Measurements from ENCODE around the gene TTYH1.

The TTYH1 gene

DNA sequence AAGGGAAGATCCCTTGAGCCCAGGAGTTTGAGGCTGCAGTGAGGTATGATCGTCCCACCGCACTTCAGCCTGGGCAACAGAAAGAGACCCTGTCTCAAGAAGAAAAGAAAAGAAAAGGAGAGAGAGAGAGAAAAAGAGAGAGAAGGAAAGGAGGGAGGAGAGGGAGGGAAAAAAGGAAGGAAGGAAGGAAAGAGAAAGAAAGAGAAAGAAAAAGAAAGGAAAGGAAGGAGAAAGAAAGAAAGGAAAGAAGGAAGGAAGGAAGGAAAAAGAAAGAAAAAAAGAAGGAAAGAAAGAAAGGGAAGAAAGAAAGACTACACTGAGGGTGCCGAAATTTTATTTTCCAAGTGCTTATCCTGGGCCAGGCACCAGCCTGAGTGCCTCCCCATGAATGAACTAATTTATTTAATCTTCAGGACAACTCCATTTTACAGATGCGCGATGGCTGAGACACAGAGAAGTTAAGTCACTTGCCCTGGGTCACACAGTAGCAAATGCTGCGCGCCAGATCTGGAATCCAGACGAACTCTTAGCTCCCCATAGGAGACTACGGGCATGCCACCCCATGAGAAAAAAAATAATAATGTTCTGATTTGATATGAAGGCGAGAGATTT lies 55.1 kb downstream of the TTYH1 start:
- no peak for DNase-seq

DNA sequence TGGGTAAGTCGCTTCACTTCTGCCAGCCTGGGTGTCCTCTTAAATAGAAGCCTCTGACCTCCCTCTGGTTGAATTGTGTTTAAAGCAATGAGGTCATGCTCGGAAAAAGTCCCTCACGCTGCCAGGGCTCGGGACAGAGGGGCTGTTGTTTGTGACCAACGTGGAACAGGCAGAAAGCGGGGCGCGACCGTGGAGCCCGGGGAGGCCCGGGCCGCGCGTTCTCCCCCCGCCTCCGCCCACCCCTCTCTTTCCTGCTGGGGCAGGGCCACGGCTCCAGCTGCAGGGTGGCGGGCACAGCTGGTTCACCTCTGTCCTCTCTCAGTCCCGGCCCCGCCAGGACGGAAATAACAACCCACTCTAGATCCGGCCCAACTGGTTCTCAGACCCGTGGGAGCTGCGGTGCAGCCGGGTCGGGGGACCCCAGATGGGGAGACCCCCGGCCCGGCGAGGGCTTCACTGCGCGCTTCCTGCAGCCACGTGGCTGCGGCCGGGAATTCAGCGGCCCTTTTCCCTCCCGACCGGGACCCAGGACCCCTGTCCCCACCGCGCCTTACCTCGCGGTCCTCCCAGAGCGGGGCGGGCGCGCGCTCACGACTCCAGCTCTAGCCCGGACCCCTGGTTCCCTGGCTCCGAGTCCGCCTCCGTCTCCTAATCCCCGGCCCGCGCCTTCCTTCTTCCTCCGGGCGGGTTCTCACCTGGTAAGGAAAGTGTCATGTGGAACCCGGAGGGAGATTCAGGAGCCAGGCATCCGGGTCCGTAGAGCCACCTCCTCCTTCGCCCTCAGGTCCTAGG lies 55.9 kb downstream of the TTYH1 start:
- DNase-seq, result peak in 6 of 10 donors; percentile 29 to 91 (median 56)
- intact Hi-C loops (cut with DNase I), result no loop called here

More for the DNA sequence above, 55.1 kb downstream of the TTYH1 start:
- intact Hi-C loops (cut with DNase I), result no loop called here

GRCh38 chr19:54473071-54473891 lies 58.0 kb downstream of the TTYH1 start, which contains the start of gene CDC42EP5:
TSS of gene CDC42EP5 (minus strand) at chr19:54473296. CDS start at chr19:54465547, 7,749 bp downstream.
- no peak for DNase-seq
- intact Hi-C loops (cut with DNase I), result no loop called here

DNA sequence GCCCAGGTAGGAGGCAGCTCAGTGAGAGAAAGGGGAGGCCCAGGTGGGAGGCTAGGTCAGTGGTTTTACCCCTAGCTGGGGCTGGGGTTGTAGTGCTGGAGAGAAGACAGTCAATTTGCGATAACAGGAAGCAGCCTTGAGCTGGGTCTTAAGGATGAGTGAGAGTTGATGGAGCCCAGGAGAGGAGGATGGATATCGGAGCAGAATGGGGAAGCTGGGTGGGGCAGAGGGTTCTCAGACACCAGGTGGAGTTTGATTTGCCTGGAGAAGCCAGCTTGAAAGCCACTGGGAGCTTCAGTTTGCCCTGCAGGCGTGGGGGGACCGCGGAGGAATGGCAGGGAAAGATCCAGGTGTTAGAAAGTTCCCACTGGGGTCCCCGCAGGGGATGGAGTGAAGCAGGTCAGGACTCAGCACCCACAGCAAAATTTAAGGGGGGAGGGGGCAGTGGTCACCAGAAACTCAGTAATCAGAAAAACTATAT lies 58.7 kb downstream of the TTYH1 start:
- DNase-seq, result no peak
- intact Hi-C loops (cut with DNase I), result no loop called here

DNA sequence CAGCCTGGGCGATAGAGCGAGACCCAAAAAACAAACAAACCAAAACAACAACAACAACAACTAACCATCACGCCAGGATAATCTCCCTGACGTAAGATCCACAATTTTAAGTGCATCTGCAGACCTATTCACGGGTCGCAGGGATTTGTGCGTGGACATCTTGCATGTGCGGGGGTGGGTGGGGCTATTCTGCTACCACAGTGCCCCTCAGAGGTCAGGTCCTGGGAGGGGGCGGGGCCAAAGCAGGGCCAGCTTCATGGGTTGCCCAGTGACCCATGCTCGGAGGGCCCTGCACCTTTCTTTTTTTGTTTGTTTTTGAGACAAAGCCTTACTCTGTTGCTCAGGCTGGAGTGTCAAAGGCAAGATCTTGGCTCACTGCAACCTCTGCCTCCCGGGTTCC lies 60.4 kb downstream of the TTYH1 start:
- intact Hi-C loops (cut with DNase I), result no loop called here
- DNase-seq, result no peak

- intact Hi-C loops (cut with DNase I), result no loop called here
- no peak for DNase-seq
These were observed 62.4 kb downstream of the TTYH1 start for GRCh38 chr19:54477650-54478049.

DNA sequence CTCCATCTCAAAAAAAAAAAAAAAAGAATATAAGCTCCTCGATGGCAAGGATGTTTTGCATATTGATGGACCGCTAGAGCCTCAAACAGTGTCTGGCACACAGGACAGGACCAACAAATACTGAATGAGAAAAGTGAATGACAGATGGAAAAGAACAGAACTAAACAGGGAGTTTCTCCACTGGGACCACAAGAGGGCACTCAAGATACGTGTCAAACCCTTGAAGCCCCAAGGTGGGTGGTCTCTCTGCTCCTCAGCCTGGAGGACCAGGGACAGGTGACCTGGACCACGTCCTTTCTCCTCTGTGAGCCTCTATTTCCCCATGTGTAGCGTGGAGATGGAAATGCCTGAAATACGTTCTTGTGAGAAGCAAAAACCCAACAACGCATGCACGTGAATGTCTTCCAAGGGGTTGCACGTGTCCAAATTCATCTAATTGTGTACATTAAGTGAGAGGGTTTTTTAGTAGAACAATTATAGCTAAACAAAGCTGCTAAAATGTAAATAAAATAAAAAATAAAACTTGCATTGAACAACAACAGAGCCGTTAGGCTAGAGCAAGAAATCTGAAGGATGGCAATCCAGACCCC lies 63.5 kb downstream of the TTYH1 start:
- intact Hi-C loops (cut with DNase I), result no loop called here
- no peak for DNase-seq

DNA sequence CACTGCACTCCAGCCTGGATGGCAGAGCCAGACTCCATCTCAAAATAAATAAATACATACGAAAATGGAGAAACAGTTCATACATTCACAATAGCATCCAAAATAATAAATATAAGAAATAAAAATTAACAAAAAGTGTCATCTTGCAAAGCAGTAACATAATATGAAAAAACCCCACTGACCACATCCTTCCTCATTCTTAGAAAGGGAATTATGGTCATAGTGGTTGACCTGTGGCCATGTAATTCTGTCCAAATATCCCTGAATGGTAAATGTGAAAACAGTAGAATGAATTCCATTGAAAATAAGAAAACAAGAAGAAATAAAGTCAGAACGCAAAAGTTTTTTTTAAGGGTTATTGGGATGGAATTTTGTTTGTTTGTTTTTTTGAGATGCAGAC lies 64.8 kb downstream of the TTYH1 start:
- intact Hi-C loops (cut with DNase I), result loop anchor here (2.0 kb wide), 1 partner anchor 197 kb away; no protein-coding TSS in a partner anchor
- DNase-seq, result no peak

GRCh38 chr19:54481326-54481930 lies 66.2 kb downstream of the TTYH1 start:
- intact Hi-C loops (cut with DNase I), result loop anchor here (2.0 kb wide), 1 partner anchor 195 kb away; no protein-coding TSS in a partner anchor
- peak in 3 of 10 donors; percentile 18 to 84 (median 44) for DNase-seq

DNA sequence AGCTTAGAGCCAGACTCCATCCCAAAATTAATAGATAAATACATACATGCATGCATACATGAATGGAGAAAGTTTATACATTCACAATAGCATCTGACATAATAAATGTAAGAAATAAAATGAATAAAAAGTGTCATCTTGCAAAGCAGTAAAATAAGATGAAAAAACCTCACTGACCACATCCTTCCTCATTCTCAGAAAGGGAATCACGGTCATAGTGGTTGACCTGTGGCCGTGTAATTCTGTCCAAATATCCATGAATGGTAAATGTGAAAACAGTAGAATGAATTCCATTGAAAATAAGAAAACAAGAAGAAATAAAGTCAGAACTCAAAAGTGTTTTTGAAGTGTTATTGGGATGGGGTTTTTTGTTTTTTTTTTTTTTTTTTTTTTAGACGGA lies 67.6 kb downstream of the TTYH1 start:
- DNase-seq, result no peak
- intact Hi-C loops (cut with DNase I), result no loop called here

GRCh38 chr19:54484451-54484850 lies 69.2 kb downstream of the TTYH1 start:
- no peak for DNase-seq
- intact Hi-C loops (cut with DNase I), result no loop called here

DNA sequence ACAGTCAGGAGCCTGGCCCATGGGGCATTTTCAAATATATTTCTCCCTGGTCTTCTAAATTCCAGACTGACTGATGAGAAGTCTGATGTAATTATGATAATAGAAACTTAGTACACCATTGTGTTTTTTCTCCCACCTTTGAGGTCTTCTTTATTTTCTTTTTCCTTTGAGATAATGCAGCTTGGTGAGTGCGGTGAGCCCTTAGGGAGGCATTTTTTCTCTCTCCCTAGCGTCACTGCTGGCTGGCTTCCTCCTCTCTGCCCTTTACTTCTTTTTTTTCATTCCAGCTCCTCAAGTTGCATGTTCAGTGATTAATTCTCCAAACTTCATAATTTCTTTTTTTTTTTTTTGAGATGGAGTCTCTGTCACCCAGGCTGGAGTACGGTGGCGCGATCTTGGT lies 70.6 kb downstream of the TTYH1 start:
- intact Hi-C loops (cut with DNase I), result no loop called here
- no peak for DNase-seq
